ENCODE results near the gene HBM.

GRCh38 chr16:143456-143855 lies 22.3 kb upstream of the HBM start:
- TF ChIP-seq MEF2A (IDR thresholded peaks at IDR 0.05; ENCODE audit: insufficient read depth, low read depth, low read length) (no peak), SREBF2 (IDR thresholded peaks at IDR 0.05; ENCODE audit: low read length) (no peak), CTCF (IDR thresholded peaks at IDR 0.05 in 2 of 3, conservative IDR thresholded peaks at IDR 0.05 in 1 of 3; ENCODE audit: control insufficient read depth in 2 of 3, extremely low read depth in 1 of 3, insufficient read depth in 1 of 3, low read depth in 3 of 3, low read length in 3 of 3) (no peak), ZBTB11 (CRISPR knock-in tag; IDR thresholded peaks at IDR 0.05) (no peak), TCF12 (IDR thresholded peaks at IDR 0.05; ENCODE audit: low read depth, low read length) (no peak), CHD2 (IDR thresholded peaks at IDR 0.05; ENCODE audit: borderline replicate concordance, low read depth, low read length) (no peak), SP1 (IDR thresholded peaks at IDR 0.05; ENCODE audit: low read depth, low read length) (no peak), SIN3A (IDR thresholded peaks at IDR 0.05; ENCODE audit: low read depth, low read length) (no peak), RAD21 (IDR thresholded peaks at IDR 0.05; ENCODE audit: insufficient read depth, low read depth, low read length) (no peak), ZNF274 (IDR thresholded peaks at IDR 0.05; ENCODE audit: insufficient read depth, insufficient read length) (no peak), POLR2A (IDR thresholded peaks at IDR 0.05; ENCODE audit: low read depth, low read length) (no peak), BCL11A (IDR thresholded peaks at IDR 0.05; ENCODE audit: low read depth, low read length) (no peak), SRF (IDR thresholded peaks at IDR 0.05; ENCODE audit: low read depth in 2 of 2, low read length in 2 of 2) (no peak), JUND (IDR thresholded peaks at IDR 0.05; ENCODE audit: low read depth, low read length) (no peak)

Measured in GM12878 (cell line).